T-helper 1 cell (primary cell): Measurements from ENCODE around the gene CELF2.
A peak's percentile ranks its signal among the peaks of the same experiment; 100 is the strongest.
"Not testable (repeated sequence)": the region's sequence is repeated elsewhere in the genome, so short reads cannot be mapped to it uniquely, and the experiment has no call there.

Source experiments
- DNase-seq, 5 donors: peaks; one replicate each; pipeline ENCODE4 v3.0.0-alpha.2; 2012 to 2020

Gene CELF2

GRCh38 chr10:11177926-11178471, 160.3 kb downstream of the CELF2 start:
- peak in 2 of 5 donors; percentile 21 to 71 for DNase-seq

- DNase-seq, result peak; percentile 76 to 95 (median 82)
These were observed 161.2 kb downstream of the CELF2 start for GRCh38 chr10:11178606-11179515.

- DNase-seq, result no peak
These were observed 161.9 kb downstream of the CELF2 start for GRCh38 chr10:11179516-11180105.

- peak; percentile 41 to 90 (median 66) for DNase-seq
These were observed 162.6 kb downstream of the CELF2 start for GRCh38 chr10:11180228-11180627.

- no peak for DNase-seq
These were observed 164.3 kb downstream of the CELF2 start for GRCh38 chr10:11181978-11182377.

GRCh38 chr10:11183015-11183414, 165.3 kb downstream of the CELF2 start:
- DNase-seq, result peak in 1 of 5 donors; percentile 61

GRCh38 chr10:11184093-11184492, 166.4 kb downstream of the CELF2 start:
- no peak for DNase-seq

- DNase-seq, result not testable (repeated sequence)
These were observed 167.5 kb downstream of the CELF2 start for GRCh38 chr10:11185128-11185665.

- no peak for DNase-seq
These were observed 168.7 kb downstream of the CELF2 start for GRCh38 chr10:11186374-11186773.

GRCh38 chr10:11189582-11190376, 172.1 kb downstream of the CELF2 start:
- no peak for DNase-seq

GRCh38 chr10:11191190-11191589, 173.5 kb downstream of the CELF2 start:
- DNase-seq, result no peak

GRCh38 chr10:11191678-11192077, 174.0 kb downstream of the CELF2 start:
- no peak for DNase-seq

GRCh38 chr10:11192304-11193000, 174.8 kb downstream of the CELF2 start:
- no peak for DNase-seq

- DNase-seq, result no peak
These were observed 175.4 kb downstream of the CELF2 start for GRCh38 chr10:11193001-11193551.

GRCh38 chr10:11194859-11195586, 177.4 kb downstream of the CELF2 start:
- DNase-seq, result no peak

GRCh38 chr10:11195623-11196022, 178.0 kb downstream of the CELF2 start:
- DNase-seq, result no peak

GRCh38 chr10:11197266-11197712, 179.6 kb downstream of the CELF2 start:
- DNase-seq, result no peak

- DNase-seq, result no peak
These were observed 180.2 kb downstream of the CELF2 start for GRCh38 chr10:11197878-11198277.

GRCh38 chr10:11201911-11202310, 184.2 kb downstream of the CELF2 start:
- no peak for DNase-seq

GRCh38 chr10:11204351-11204942, 186.8 kb downstream of the CELF2 start:
- no peak for DNase-seq
